Left lung (tissue), 10 donors: ENCODE measurements around the gene RPS6KA3. TPM values are rescaled to one million over a fixed set of nuclear protein-coding genes. Genes with fewer than 3 reads are reported as not detected.

ENCODE experiments used
- ATAC-seq: fragments of 200-7000 bp; cut with Tn5 transposase; one replicate; pipeline ENCODE4 v1.9.1; 2020; ENCODE audit warnings: moderate library complexity
- DNase-seq, 4 donors: peaks; one replicate each; pipeline ENCODE4 v3.0.0-alpha.2; 2013 to 2020
- H3K27ac ChIP-seq, 2 donors: fragments of 200-600 bp; sonication (generic) in 1 of 2; one replicate each; pipeline versions ENCODE4 v1.5.0 to v1.8.0; 2020 to 2021
- H3K27me3 ChIP-seq, 2 donors: fragments of 200-600 bp; sonication (generic) in 1 of 2; one replicate each; pipeline versions ENCODE4 v1.5.0 to v1.8.0; 2020 to 2021
- H3K36me3 ChIP-seq, 2 donors: fragments of 200-600 bp; sonication (generic) in 1 of 2; one replicate each; pipeline versions ENCODE4 v1.5.0 to v1.8.0; 2020 to 2021
- H3K4me1 ChIP-seq, 2 donors: fragments of 200-600 bp; one replicate each; pipeline ENCODE4 v1.8.0; 2021
- H3K4me3 ChIP-seq, 2 donors: fragments of 200-600 bp; sonication (generic) in 1 of 2; one replicate each; pipeline versions ENCODE4 v1.5.0 to v1.8.0; 2020 to 2021; ENCODE audit warnings: mild to moderate bottlenecking in 1 of 2
- H3K9me3 ChIP-seq, 2 donors: fragments of 200-600 bp; sonication (generic) in 1 of 2; one replicate each; pipeline versions ENCODE4 v1.5.0 to v1.8.0; 2020 to 2021
- intact Hi-C, 2 donors: fragments of 100-400 bp; cut with DNase I; formaldehyde crosslinking; loops; one replicate each; pipeline versions ENCODE4 v1.11.2 to v1.14.2; 2022
- polyA plus RNA-seq, 6 donors: library from polyadenylated mRNA; unstranded; fragments of 120-200 nt; gene quantifications; one replicate each; pipeline ENCODE4 v1.2.1, GENCODE V29; 2013; ENCODE audit not compliant: insufficient read length in 6 of 6
- total RNA-seq, 2 donors: library from RNA; stranded (reverse); fragmentation: NEBNext Ultra II Directional; extraction: Animal tissue kit (Norgen Biotek cat#: 25700); gene quantifications; one replicate each; pipeline ENCODE4 v1.2.1, GENCODE V29; 2021
- TF ChIP-seq, protein P1 (sequence below), 2 donors: fragments of 200-600 bp; sonication (generic) in 1 of 2; IDR thresholded peaks; one replicate each; pipeline versions ENCODE4 v1.5.0 to v1.8.0; 2021; ENCODE audit warnings: antibody characterized with exemption in 2 of 2
- donor health status: DM: no; HTN: yes; CAD: no.
- donor health status: DM: no; HTN: no; CAD: no.

The RPS6KA3 gene
- total and polyA plus RNA-seq, 8 donors = 40.2 to 73.5 (median 45.4) TPM

DNA sequence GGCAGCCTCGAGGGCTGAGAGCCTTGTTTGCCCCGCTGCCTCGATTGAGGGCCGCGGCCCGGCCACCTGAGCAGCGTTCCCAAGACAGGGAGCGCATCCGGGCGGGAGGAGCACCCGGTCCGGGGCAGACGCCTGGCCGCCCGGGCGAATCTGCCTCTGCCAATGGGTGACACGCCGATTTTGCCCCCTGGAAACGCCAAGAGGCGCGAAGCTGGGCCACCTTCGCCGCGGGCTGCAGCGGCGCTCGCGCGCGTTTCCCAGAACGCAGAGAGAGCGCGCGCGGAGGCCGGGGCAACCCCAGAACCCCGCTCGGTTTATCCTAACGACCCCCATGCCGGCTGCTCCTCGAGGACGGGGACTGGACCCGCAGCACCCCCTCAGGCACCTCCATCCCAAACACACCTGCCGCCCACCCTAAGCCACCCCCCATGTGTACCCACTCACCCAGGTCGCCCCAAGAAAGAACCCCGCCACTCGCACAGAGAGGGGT is 150.6 kb downstream of the RPS6KA3 start:
- ATAC-seq = no peak

DNA sequence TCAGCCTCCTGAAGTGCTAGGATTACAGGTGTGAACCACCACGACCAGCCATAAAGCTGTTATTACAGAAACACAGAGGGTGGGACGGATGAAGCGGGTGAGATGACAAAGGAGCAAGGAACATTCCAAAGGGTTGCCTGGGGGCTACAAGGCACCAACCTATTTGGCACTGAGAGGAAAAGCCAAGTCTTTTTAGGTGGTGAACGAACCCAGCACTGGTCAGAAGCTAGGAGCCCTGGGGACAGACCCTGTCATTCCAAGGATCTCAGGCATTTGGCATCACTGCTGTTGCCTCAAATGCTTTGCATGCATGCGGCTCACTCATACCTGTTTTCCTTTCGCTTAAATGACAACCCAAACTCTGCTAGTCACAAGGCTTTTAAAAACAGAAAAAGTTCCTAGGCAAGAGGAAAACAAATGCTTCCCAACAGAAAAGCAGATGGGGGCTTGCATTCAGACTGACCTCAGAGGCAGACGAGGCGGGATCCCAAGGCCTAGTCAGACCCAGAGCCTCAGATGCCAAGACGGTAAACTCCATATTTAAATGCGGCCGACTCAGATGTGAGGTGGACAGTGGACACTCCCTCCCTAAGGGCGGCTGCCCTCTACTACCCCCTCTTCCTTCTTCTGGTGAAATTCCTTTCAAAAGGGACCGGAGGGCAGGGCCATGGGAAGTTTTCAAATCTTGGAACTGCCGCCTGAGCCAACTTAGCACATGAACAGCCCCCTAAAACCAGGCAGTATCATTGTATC is 154.5 kb downstream of the RPS6KA3 start:
- intact Hi-C loops = no loop called here
- TF ChIP-seq, protein P1, sequence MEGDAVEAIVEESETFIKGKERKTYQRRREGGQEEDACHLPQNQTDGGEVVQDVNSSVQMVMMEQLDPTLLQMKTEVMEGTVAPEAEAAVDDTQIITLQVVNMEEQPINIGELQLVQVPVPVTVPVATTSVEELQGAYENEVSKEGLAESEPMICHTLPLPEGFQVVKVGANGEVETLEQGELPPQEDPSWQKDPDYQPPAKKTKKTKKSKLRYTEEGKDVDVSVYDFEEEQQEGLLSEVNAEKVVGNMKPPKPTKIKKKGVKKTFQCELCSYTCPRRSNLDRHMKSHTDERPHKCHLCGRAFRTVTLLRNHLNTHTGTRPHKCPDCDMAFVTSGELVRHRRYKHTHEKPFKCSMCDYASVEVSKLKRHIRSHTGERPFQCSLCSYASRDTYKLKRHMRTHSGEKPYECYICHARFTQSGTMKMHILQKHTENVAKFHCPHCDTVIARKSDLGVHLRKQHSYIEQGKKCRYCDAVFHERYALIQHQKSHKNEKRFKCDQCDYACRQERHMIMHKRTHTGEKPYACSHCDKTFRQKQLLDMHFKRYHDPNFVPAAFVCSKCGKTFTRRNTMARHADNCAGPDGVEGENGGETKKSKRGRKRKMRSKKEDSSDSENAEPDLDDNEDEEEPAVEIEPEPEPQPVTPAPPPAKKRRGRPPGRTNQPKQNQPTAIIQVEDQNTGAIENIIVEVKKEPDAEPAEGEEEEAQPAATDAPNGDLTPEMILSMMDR (IDR thresholded peaks at IDR 0.05) = no peak
- Histone ChIP-seq H3K4me1 (peaks cover 0 to 9% of the 10 kb centered on the region in 2 donors), H3K27me3 (peaks cover 19 to 28% of the 10 kb centered on the region in 2 donors), H3K27ac (no peak overlapping the region), H3K4me3 (no peak overlapping the region), H3K9me3 (no peaks in the 10 kb centered on the region), H3K36me3 (no peaks in the 10 kb centered on the region)
- ATAC-seq (no peak), DNase-seq (no peak)

More for the DNA sequence above, 150.6 kb downstream of the RPS6KA3 start:
- TF ChIP-seq, protein P1 (IDR thresholded peaks at IDR 0.05) = no peak
- Histone ChIP-seq H3K36me3 (no peaks in the 10 kb centered on the region), H3K4me3 (peak overlapping the region in 1 of 2 donors; percentile 7), H3K4me1 (peaks cover 5 to 9% of the 10 kb centered on the region in 2 donors), H3K27ac (no peak overlapping the region), H3K9me3 (no peaks in the 10 kb centered on the region), H3K27me3 (peaks cover 26 to 42% of the 10 kb centered on the region in 2 donors)
- intact Hi-C loops = no loop called here
- peak in 1 of 4 donors; percentile 34 for DNase-seq

DNA sequence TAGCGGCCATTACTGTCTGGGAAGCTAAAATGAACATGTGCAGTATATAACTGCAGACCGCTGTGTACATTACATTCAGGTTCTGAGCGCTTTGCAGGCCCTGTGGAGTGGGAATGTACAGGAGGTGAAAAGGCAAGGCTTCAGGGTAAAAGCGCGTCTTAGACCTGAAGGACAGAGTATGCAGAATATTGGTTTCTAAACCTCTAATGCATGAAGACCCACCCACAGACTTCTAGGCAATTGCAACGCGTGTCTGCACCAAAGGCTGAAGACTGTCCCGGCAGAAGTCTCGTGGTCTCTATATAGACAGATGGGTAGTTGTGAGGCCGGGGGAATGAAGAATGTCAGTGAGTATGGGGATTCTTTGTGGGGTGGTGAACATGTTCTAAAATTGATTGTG is 155.4 kb downstream of the RPS6KA3 start:
- no peak overlapping the region for H3K4me3 ChIP-seq
- ATAC-seq = no peak
- H3K4me1 ChIP-seq = peaks cover 0 to 6% of the 10 kb centered on the region in 2 donors
- no peaks in the 10 kb centered on the region for H3K9me3 ChIP-seq
- no peaks in the 10 kb centered on the region for H3K36me3 ChIP-seq
- no peak for DNase-seq
- H3K27me3 ChIP-seq = peaks cover 10 to 19% of the 10 kb centered on the region in 2 donors
- TF ChIP-seq, protein P1 (IDR thresholded peaks at IDR 0.05) = no peak
- H3K27ac ChIP-seq = no peak overlapping the region
- intact Hi-C loops = no loop called here

DNA sequence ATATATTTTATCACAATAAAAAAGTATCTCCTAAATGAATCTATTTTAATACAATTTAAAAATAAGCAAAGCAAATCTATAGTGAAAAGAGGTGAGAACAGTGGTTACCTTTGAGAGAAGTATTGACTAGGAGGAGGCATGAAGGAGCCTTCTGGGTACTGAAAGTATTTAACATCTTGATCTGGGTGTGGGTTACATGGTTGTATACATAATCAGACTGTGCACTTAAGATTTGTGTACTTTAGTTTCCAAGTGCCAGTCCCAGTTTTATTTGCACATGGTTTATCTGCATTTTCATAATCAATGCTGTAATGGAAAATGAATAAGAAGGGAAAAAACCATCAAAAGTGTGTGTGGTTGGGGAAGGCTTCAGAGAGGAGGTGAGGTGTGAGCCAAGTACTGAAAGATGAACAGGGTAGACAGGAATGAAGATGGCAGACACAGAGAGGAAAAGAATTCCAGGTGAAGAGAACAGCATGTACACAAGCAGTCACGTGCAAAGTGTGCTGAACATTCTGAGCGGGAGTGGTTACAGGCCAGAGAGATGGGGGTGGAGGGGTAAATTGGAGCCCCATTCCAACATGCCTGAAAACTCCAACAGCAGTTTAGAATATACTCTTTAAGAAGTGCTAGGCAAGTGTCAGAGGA is 164.7 kb downstream of the RPS6KA3 start:
- no peak overlapping the region for H3K4me3 ChIP-seq
- TF ChIP-seq, protein P1 (IDR thresholded peaks at IDR 0.05) = no peak
- H3K4me1 ChIP-seq = no peaks in the 10 kb centered on the region
- no peaks in the 10 kb centered on the region for H3K27me3 ChIP-seq
- H3K27ac ChIP-seq = no peak overlapping the region
- DNase-seq (no peak), ATAC-seq (peak; percentile 58)
- no peaks in the 10 kb centered on the region for H3K9me3 ChIP-seq
- intact Hi-C loops = no loop called here
- H3K36me3 ChIP-seq = no peaks in the 10 kb centered on the region

Other genes starting within 250 kb of the RPS6KA3 start
- 1 to 10 TPM in 1 of 2 donors, under 1 TPM in 1; 0.45 to 1.5 TPM for gene MAP7D2, start 150.0 kb downstream of the RPS6KA3 start, total RNA-seq
- under 1 TPM; 0.31 to 0.47 (median 0.38) TPM for gene MAP7D2, start 150.0 kb downstream of the RPS6KA3 start, polyA plus RNA-seq
- gene EIF1AX, start 125.1 kb downstream of the RPS6KA3 start, total RNA-seq = 10 to 100 TPM; 87.4 to 97.2 TPM
- 100 to 1,000 TPM in 3 of 6 donors, 10 to 100 TPM in 3; 80.1 to 125 (median 98.4) TPM for gene EIF1AX, start 125.1 kb downstream of the RPS6KA3 start, polyA plus RNA-seq